Liver (tissue), 9 donors: Measurements from ENCODE around the gene PRRT1B. TPM values are rescaled to one million over a fixed set of nuclear protein-coding genes. Genes with fewer than 3 reads are reported as not detected.
"Not testable (repeated sequence)": the region's sequence is repeated elsewhere in the genome, so short reads cannot be mapped to it uniquely, and the experiment has no call there.

Experiments
- DNase-seq: peaks from one replicate; pipeline ENCODE4 v3.0.0-alpha.2; 2017; ENCODE audit warnings: low spot score
- H3K27ac ChIP-seq, 2 donors: one replicate each; pipeline ENCODE4 v1.7.0; 2013; ENCODE audit warnings: inconsistent platforms in 2 of 2, low read length in 2 of 2, control low read depth in 1 of 2, low read depth in 1 of 2, mild to moderate bottlenecking in 1 of 2
- H3K27me3 ChIP-seq, 4 donors: one replicate each; pipeline versions ENCODE4 v1.6.1 to v1.7.0; 2013; ENCODE audit warnings: low read length in 3 of 4, inconsistent platforms in 1 of 4, mild to moderate bottlenecking in 1 of 4, moderate library complexity in 1 of 4; ENCODE audit not compliant: control insufficient read depth in 4 of 4, insufficient read depth in 4 of 4
- H3K36me3 ChIP-seq, 4 donors: one replicate each; pipeline versions ENCODE4 v1.6.1 to v1.7.0; 2013; ENCODE audit warnings: low read length in 3 of 4, mild to moderate bottlenecking in 3 of 4, low read depth in 1 of 4, moderate library complexity in 1 of 4; ENCODE audit not compliant: control insufficient read depth in 4 of 4, insufficient read depth in 3 of 4
- H3K4me1 ChIP-seq, 4 donors: one replicate each; pipeline versions ENCODE4 v1.6.1 to v1.7.0; 2013; ENCODE audit warnings: low read length in 3 of 4, mild to moderate bottlenecking in 3 of 4, moderate library complexity in 1 of 4; ENCODE audit not compliant: control insufficient read depth in 4 of 4, insufficient read depth in 4 of 4
- H3K4me3 ChIP-seq, 3 donors: one replicate each; pipeline versions ENCODE4 v1.6.1 to v1.7.0; 2013; ENCODE audit warnings: low read length in 3 of 3, control low read depth in 1 of 3, low read depth in 1 of 3, mild to moderate bottlenecking in 1 of 3
- H3K9ac ChIP-seq, 2 donors: one replicate each; pipeline ENCODE4 v1.7.0; 2013; ENCODE audit warnings: low read length in 2 of 2, mild to moderate bottlenecking in 2 of 2, moderate library complexity in 2 of 2, control low read depth in 1 of 2, low read depth in 1 of 2
- H3K9me3 ChIP-seq, 4 donors: one replicate each; pipeline versions ENCODE4 v1.6.1 to v1.7.0; 2013; ENCODE audit warnings: low read length in 3 of 4; ENCODE audit not compliant: control insufficient read depth in 4 of 4
- CTCF ChIP-seq: fragments of 150-350 bp; IDR thresholded peaks from 2 replicates; pipeline ENCODE4 v1.5.1; 2017; ENCODE audit warnings: improper control_type of control experiment, low read depth, low read length; ENCODE audit not compliant: missing input control
- EGR1 ChIP-seq, 2 donors: IDR thresholded peaks; 2 replicates each; pipeline ENCODE4 v1.6.1; 2016 to 2018; ENCODE audit warnings: antibody characterized with exemption in 2 of 2, low read depth in 2 of 2
- FOXA1 ChIP-seq: IDR thresholded peaks from 2 replicates; pipeline ENCODE4 v1.6.1; 2016; ENCODE audit warnings: antibody characterized with exemption
- FOXA2 ChIP-seq: IDR thresholded peaks from 2 replicates; pipeline ENCODE4 v1.6.1; 2016; ENCODE audit warnings: antibody characterized with exemption
- GABPA ChIP-seq, 2 donors: IDR thresholded peaks in 1 of 2; conservative IDR thresholded peaks in 1 of 2; 2 replicates each; pipeline ENCODE4 v1.6.1; 2016; ENCODE audit warnings: antibody characterized with exemption in 2 of 2, mild to moderate bottlenecking in 1 of 2, moderate library complexity in 1 of 2
- NR2F2 ChIP-seq: IDR thresholded peaks from 2 replicates; pipeline ENCODE4 v1.6.1; 2016; ENCODE audit warnings: antibody characterized with exemption
- RAD21 ChIP-seq, 2 donors: IDR thresholded peaks; 2 replicates each; pipeline ENCODE4 v1.6.1; 2016; ENCODE audit warnings: antibody characterized with exemption in 2 of 2, mild to moderate bottlenecking in 2 of 2
- SP1 ChIP-seq: IDR thresholded peaks from 2 replicates; pipeline ENCODE4 v1.6.1; 2018; ENCODE audit warnings: antibody characterized with exemption, mild to moderate bottlenecking
- YY1 ChIP-seq: IDR thresholded peaks from 2 replicates; pipeline ENCODE4 v1.6.1; 2016; ENCODE audit warnings: antibody characterized with exemption, mild to moderate bottlenecking
- ZBTB33 ChIP-seq: IDR thresholded peaks from 2 replicates; pipeline ENCODE4 v1.6.1; 2016; ENCODE audit warnings: antibody characterized with exemption
- WGBS: extraction: QIAGEN DNeasy Blood & Tissue Kit; methylation state at CpG from one replicate; pipeline ENCODE4 v1.1.7; 2013; 5-methylcytosine and 5-hydroxymethylcytosine counted together
- polyA plus RNA-seq, 2 donors: library from polyadenylated mRNA; stranded (reverse) in 1 of 2; unstranded in 1 of 2; fragments of 200-250 nt in 1 of 2; fragments of >200 nt in 1 of 2; fragmentation: Nextera tagmentation in 1 of 2; extraction: Ambion mirVana in 1 of 2; gene quantifications; one replicate each; pipeline versions ENCODE4 v1.2.1 to v1.2.3, GENCODE V29; 2013 to 2015
- total RNA-seq, 2 donors: library from RNA; depleted of rRNA; stranded (reverse); fragments of >200 nt; gene quantifications; one replicate each; pipeline ENCODE4 v1.2.3, GENCODE V29; 2014
- donor health status: healthy.
- donor health status: healthy.
- donor health status: healthy.
- donor health status: healthy.
- donor health status: healthy.

The PRRT1B gene
- total and polyA plus RNA-seq, 4 donors: 0.15 to 1.9 (median 1.4) TPM

GRCh38 chr9:131546336-131547084 lies 1.2 kb downstream of the PRRT1B start:
- H3K9me3 ChIP-seq: peaks cover 0 to 6% (median 2%) of the 10 kb centered on the region in 4 donors
- TF ChIP-seq CTCF (peak; percentile 26), FOXA1 (no peak), YY1 (peak; percentile 12), FOXA2 (no peak), RAD21 (IDR thresholded peaks at IDR 0.05) (no peak), SP1 (no peak), EGR1 (IDR thresholded peaks at IDR 0.05; ENCODE audit: low read depth in 2 of 2) (no peak)
- peaks cover 0 to 3% (median 0%) of the 10 kb centered on the region in 4 donors for H3K27me3 ChIP-seq
- 5% methylated on average over 49 of the region's 49 CpGs for WGBS
- H3K4me3 ChIP-seq: peak overlapping the region in 2 of 3 donors; percentile 55 to 60
- no peaks in the 10 kb centered on the region for H3K36me3 ChIP-seq
- peaks cover 5 to 14% (median 7%) of the 10 kb centered on the region in 4 donors for H3K4me1 ChIP-seq
- H3K27ac ChIP-seq: no peak overlapping the region
- H3K9ac ChIP-seq: no peak overlapping the region
- DNase-seq: no peak

GRCh38 chr9:131549186-131549585 lies 3.9 kb downstream of the PRRT1B start:
- peaks cover 5 to 14% (median 7%) of the 10 kb centered on the region in 4 donors for H3K4me1 ChIP-seq
- not testable (repeated sequence) for DNase-seq, H3K9me3 ChIP-seq, H3K4me3 ChIP-seq, H3K9ac ChIP-seq, H3K27ac ChIP-seq, H3K27me3 ChIP-seq, H3K36me3 ChIP-seq
- 92% methylated on average over 10 of the region's 10 CpGs for WGBS

DNA sequence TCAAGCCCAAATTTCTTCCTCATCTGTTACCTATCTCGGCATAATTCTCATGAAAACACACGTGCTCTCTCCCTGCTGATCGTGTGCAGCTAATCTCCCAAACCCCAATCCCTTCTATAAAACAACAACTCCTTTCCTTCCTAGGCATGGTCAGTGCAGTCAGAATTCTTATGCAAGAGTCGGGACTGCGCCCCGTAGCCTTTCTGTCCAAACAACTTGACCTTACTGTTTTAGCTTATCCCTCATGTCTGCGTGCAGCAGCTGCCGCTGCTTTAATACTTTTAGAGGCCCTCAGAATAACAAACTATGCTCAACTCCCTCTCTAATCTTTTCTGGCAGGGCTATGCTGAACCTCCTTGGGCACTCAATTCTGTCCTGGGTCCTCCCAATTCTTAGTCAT lies 5.1 kb downstream of the PRRT1B start:
- not testable (repeated sequence) for H3K9me3 ChIP-seq, H3K27me3 ChIP-seq, H3K27ac ChIP-seq, H3K36me3 ChIP-seq, DNase-seq, H3K4me3 ChIP-seq, H3K9ac ChIP-seq
- H3K4me1 ChIP-seq: peaks cover 5 to 14% (median 7%) of the 10 kb centered on the region in 4 donors
- WGBS: 90% methylated on average over 8 of the region's 8 CpGs

DNA sequence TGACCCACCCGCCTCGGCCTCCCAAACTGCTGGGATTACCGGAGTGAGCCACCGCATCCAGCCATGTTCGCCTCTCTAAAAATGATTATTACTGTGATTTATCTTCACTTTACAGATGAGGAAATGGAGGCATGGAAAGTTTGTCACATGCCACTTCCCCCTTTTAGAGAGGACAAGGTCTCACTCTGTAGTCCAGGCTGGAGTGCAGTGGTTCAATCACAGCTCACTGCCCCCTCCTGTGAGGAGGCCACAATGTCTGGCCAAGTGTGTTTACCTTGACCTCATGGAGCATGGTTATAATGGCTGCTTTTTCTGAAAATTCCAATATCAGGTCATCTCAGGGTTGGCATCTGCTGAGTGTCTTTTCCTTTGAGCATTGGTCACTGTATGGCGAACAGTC lies 6.7 kb downstream of the PRRT1B start:
- Histone ChIP-seq H3K4me1 (peaks cover 0 to under 1% (median 0%) of the 10 kb centered on the region in 4 donors), H3K27me3 (no peaks in the 10 kb centered on the region), H3K4me3 (no peak overlapping the region), H3K36me3 (no peaks in the 10 kb centered on the region), H3K9me3 (no peaks in the 10 kb centered on the region), H3K9ac (no peak overlapping the region), H3K27ac (no peak overlapping the region)
- DNase-seq: no peak
- TF ChIP-seq ZBTB33: no peak
- TF ChIP-seq NR2F2: no peak
- no peak for TF ChIP-seq FOXA2
- TF ChIP-seq GABPA (IDR thresholded peaks at IDR 0.05 in 1 of 2, conservative IDR thresholded peaks at IDR 0.05 in 1 of 2): no peak
- WGBS: 95% methylated on average over 6 of the region's 6 CpGs
